Cerebellar cortex (tissue), 1 donor: ENCODE data around the gene UBXN10.

Source experiments
- DNase-seq: peaks from one replicate; pipeline ENCODE4 v3.0.0-alpha.2; 2015; ENCODE audit warnings: low spot score

UBXN10 gene

GRCh38 chr1:20151906-20152598, 33.8 kb upstream of the UBXN10 start:
- peak; percentile 72 for DNase-seq

- DNase-seq: no peak
Observed at GRCh38 chr1:20152599-20152930, 33.3 kb upstream of the UBXN10 start.

DNA sequence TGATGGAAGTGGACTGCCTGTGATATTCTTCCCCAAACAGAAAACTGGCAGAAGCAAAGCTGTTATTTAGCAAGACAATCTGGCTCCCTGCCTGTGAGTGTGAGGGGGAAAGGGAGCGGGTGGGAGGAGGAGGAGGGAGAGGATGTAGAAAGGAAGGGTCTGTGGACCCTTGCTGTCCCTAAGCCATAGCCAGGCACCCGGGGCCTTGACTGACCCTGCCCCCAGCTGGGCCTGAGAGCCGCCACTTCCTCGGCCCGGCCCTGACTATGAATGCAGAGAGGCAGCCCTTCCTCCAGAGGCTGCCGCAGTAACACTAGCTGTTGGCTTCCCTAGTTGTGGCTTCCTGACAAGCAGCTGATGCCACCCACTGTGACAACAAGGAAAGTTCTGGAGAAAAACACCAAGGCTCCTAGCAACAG, 32.9 kb upstream of the UBXN10 start:
- peak; percentile 16 for DNase-seq

DNA sequence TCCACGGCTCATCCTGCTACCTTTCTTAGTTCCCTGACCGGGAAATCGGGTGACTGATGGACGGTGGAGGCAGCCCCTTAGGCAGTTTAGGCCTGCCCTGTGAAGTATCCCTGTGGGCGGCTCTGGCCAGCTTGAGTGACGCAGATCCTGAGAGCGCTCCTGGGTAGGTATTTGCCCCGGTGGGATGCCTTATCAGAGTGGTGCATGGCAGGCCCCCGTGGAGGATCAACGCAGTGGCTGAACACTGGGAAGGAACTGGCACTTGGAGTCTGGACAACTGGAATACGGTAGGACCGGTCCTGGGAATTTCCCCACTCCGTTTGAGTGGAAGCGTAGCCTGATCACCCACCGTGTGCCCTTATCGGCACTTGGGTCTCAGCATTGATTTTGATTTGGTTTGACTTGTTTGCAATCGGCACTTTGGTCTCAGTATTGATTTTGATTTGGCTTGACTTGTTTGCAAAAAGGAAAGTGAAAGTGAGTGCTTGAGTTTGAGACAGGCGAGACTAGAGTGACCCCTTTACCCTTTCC, 31.5 kb upstream of the UBXN10 start:
- DNase-seq: no peak

GRCh38 chr1:20158358-20159070, 27.4 kb upstream of the UBXN10 start:
- DNase-seq: no peak

GRCh38 chr1:20160034-20160433, 25.9 kb upstream of the UBXN10 start:
- no peak for DNase-seq

DNA sequence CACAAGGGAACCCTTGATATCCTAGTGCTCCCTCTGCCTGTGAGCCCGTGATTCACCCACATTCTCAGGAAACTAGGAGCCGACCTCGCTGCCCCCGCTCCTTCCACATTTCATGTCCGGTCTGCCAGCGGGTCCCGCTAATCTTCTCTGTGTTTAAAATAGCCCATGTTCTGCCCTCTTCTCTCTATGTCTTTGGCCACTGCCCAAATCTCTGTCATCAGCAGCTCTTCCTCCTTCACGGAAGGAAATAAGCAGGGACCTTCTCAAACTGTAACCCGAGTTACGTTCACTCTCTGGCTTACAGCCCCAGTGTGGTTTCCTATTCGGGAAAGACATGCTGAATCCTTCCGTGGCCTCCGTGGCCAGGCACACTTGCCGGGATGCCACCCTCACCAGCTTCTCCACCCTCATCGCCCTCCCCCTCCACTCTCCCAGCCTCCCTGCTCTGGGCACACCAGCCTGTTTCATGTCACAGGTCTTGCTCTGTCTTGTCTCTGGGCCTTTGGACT, 21.1 kb upstream of the UBXN10 start:
- DNase-seq: no peak

GRCh38 chr1:20165522-20165951, 20.4 kb upstream of the UBXN10 start:
- no peak for DNase-seq

DNA sequence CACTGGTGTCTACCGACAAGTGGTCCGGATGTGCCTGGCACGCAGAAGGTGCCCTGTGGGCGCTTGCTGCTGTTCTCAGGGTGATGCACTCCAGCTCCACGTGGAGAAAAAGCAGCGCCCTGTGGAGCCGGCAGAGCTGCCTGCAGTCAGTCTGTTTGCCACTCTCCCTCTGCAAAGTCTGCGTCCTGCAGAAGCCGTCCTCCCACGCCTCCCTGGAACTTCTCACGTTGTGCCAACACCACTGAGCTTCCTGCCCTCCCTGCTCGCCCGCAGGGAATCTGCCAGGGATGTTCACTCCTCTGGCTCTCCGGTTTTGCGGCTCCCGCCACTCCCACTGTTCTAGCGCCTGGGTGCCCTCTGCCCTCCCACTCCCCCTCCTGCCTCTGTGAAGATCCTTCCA, 19.8 kb upstream of the UBXN10 start:
- DNase-seq: no peak

- no peak for DNase-seq
Observed at GRCh38 chr1:20167126-20167525, 18.8 kb upstream of the UBXN10 start.

DNA sequence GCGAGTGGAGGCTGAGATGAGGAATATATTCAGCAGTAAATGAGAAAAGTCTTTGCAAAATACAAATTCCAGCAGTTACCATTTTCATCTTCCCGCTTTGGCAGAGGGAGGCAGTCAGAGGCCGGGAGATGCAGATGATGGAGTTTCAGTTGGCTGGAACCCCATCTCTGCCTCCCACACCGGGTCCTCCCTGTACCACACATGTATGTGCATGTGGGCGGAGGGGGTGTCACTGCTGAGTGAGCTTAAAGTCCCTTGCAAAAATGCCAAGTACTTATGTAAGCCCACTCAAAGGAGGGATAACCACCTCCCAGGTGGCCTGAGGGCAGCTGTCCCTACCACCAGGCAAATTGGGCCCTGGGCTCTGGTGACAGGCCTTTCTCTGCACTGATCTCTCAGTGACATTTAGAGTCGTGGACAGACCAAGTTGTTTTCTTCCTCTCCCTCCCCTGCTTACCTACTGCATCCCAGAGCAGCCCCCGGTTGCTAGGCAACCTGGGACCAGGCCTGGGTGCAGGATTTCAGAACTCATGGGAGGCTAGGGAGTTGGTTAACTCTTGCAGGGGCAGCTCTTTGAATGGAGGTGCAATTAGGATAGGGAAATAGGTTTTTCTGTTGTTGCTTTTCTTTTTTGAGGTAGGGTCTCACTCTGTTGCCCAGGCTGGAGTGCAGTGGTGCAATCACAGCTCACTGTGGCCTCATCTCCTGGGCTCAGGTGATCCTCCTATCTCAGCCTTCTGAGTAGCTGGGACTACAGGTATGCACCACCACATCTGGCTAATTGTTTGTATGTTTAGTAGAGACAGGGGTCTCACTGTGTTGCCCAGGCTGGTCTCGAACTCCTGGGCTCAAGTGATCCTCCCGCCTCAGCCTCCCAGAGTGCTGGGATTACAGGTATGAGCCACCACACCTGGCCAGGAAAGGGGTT, 17.1 kb upstream of the UBXN10 start:
- DNase-seq: peak; percentile 32

GRCh38 chr1:20169932-20170331, 16.0 kb upstream of the UBXN10 start:
- DNase-seq: no peak

GRCh38 chr1:20172033-20172590, 13.8 kb upstream of the UBXN10 start:
- DNase-seq: no peak

GRCh38 chr1:20174937-20175666, 10.8 kb upstream of the UBXN10 start:
- DNase-seq: no peak

- DNase-seq: no peak
Observed at GRCh38 chr1:20178634-20179370, 7.1 kb upstream of the UBXN10 start.

GRCh38 chr1:20179371-20180128, 6.3 kb upstream of the UBXN10 start:
- no peak for DNase-seq

DNA sequence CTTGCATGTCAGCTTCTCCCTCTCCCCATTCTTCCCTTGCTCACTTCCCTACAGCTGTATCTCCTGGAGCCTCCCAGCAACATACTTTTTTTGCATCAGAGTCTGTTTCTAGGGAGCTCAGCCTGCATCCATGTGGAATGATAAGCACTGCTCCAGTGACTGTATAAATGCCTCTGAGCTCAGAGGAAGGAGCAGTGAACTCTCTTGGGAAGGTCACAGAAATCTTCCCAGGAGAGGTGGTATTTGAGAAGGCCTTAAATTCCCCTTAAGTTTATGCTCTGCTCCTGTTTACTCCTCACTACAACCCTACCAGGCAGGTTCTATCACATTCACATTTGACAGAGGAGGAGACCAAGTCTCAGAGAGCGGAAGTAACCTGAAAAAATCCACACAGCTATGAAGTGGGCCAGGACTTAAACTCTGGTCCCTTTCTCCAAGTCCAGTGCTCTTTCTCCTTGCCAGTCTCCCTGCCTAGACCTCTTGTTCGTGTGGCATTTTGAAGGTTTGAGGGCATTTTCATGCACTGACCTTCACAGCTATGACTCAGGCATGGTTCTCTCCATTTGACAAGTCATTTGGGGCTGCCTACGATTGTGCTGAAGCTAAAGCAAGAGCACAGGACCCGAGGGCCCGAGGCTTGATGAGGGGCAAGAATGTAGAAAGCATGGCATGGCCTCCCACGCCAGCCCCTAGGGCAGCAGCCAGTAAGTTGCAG, 5.6 kb upstream of the UBXN10 start:
- no peak for DNase-seq

DNA sequence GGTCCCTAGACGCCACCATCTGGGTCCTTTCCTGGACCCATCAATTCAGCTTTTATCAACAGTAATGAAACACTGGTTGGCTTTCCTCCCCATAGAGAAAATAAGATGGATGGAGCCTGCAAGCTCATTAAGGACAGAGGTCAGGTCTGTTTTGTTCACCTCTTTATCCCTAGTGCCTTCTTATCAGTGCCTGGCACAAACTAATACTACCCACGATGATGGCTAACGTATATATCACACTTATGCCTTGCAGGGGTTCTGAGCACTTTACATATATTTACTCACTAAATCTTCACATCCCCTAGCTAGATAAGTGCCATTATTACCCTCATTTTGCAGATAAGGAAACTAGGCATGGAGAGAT, 5.1 kb upstream of the UBXN10 start:
- DNase-seq: no peak

- no peak for DNase-seq
Observed at GRCh38 chr1:20182415-20182814, 3.5 kb upstream of the UBXN10 start.
